ENCODE data around the gene MS4A6E.

Gene MS4A6E

GRCh38 chr11:60326955-60327354 is at the start of gene MS4A6E:
Gene MS4A6E (plus strand): TSS chr11:60327255. CDS start chr11:60334896, 7,641 bp downstream.
- ChIA-PET POLR2A (no interaction called here), CTCF (no interaction called here)
- H3K36me3 ChIP-seq (ENCODE audit: control insufficient read depth in 2 of 2, insufficient read depth in 1 of 2, low read length in 2 of 2), result no peaks in the 10 kb centered on the region
- H3K4me1 ChIP-seq (ENCODE audit: control insufficient read depth, insufficient read depth, low read length), result no peaks in the 10 kb centered on the region
- TF ChIP-seq ZBTB11 (tag by site-specific recombination; conservative IDR thresholded peaks at IDR 0.05; ENCODE audit: low read depth), result no peak
- TF ChIP-seq KLF8 (tag by site-specific recombination; IDR thresholded peaks at IDR 0.05), result no peak
- no peak for TF ChIP-seq ZNF610 (tag by site-specific recombination; IDR thresholded peaks at IDR 0.05; ENCODE audit: borderline replicate concordance)
- no peak for TF ChIP-seq ZNF792 (tag by site-specific recombination; IDR thresholded peaks at IDR 0.05)
- no peak for TF ChIP-seq ZNF280D (tag by site-specific recombination; IDR thresholded peaks at IDR 0.05)
- TF ChIP-seq ZBTB1 (tag by site-specific recombination; IDR thresholded peaks at IDR 0.05), result no peak
- no peak for TF ChIP-seq ZNF623 (tag by site-specific recombination; IDR thresholded peaks at IDR 0.05)
- TF ChIP-seq ZNF274 (IDR thresholded peaks at IDR 0.05; ENCODE audit: low read length), result no peak
- TF ChIP-seq ZNF274 (tag by site-specific recombination; IDR thresholded peaks at IDR 0.05; ENCODE audit: borderline replicate concordance), result no peak
- no peak for TF ChIP-seq ZNF366 (tag by site-specific recombination; conservative IDR thresholded peaks at IDR 0.05)
- TF ChIP-seq ZNF140 (tag by site-specific recombination; IDR thresholded peaks at IDR 0.05), result no peak
- TF ChIP-seq SP2 (tag by site-specific recombination; IDR thresholded peaks at IDR 0.05), result no peak
- no peak for TF ChIP-seq ZNF561 (tag by site-specific recombination; IDR thresholded peaks at IDR 0.05; ENCODE audit: borderline replicate concordance)
- no peak for TF ChIP-seq ZNF488 (tag by site-specific recombination; IDR thresholded peaks at IDR 0.05)
- TF ChIP-seq ZNF768 (tag by site-specific recombination; IDR thresholded peaks at IDR 0.05), result no peak
- TF ChIP-seq ZNF266 (tag by site-specific recombination; IDR thresholded peaks at IDR 0.05; ENCODE audit: low read depth), result no peak
- no peak for TF ChIP-seq MYNN (tag by site-specific recombination; IDR thresholded peaks at IDR 0.05; ENCODE audit: borderline replicate concordance)
- TF ChIP-seq ELK4 (IDR thresholded peaks at IDR 0.05; ENCODE audit: borderline replicate concordance, low read depth, low read length), result no peak
- H3K27ac ChIP-seq (ENCODE audit: extremely low read depth, low read depth, low read length), result no peak within 1 kb of the TSS
- no peaks in the 10 kb centered on the region for H3K9me3 ChIP-seq (ENCODE audit: control insufficient read depth, insufficient read depth, low read depth, low read length)
- H3K4me3 ChIP-seq (ENCODE audit: low read depth, low read length), result no peak within 1 kb of the TSS

- no peaks in the 10 kb centered on the region for H3K9me3 ChIP-seq (ENCODE audit: control insufficient read depth, insufficient read depth, low read depth, low read length)
- no peak within 1 kb of the TSS for H3K4me3 ChIP-seq (ENCODE audit: low read depth, low read length)
- POLR2A ChIA-PET, result no interaction called here
- H3K36me3 ChIP-seq (ENCODE audit: control insufficient read depth in 2 of 2, insufficient read depth in 1 of 2, low read length in 2 of 2), result no peaks in the 10 kb centered on the region
- H3K27ac ChIP-seq (ENCODE audit: extremely low read depth, low read depth, low read length), result no peak within 1 kb of the TSS
- H3K4me1 ChIP-seq (ENCODE audit: control insufficient read depth, insufficient read depth, low read length), result no peaks in the 10 kb centered on the region
- CTCF ChIA-PET, result interaction anchor here (0.6 kb wide), 1 partner anchor 115 kb away, joined by 3 read pairs; no protein-coding TSS in a partner anchor
- no peak for TF ChIP-seq ZBTB49 (tag by site-specific recombination; IDR thresholded peaks at IDR 0.05; ENCODE audit: low read depth)
- TF ChIP-seq ZNF214 (tag by site-specific recombination; IDR thresholded peaks at IDR 0.05; ENCODE audit: borderline replicate concordance), result no peak
- TF ChIP-seq REST (tag by site-specific recombination; IDR thresholded peaks at IDR 0.05), result no peak
Measured at GRCh38 chr11:60280412-60280811, 46.6 kb upstream of the MS4A6E start, which contains the start of gene MS4A4A. Gene MS4A4A (plus strand): TSS chr11:60280666. CDS start chr11:60280676, 10 bp downstream.

All from HEK293 (cell line).